Testis (tissue), 3 donors: ENCODE data around the gene ZFYVE1. TPM values are rescaled to one million over a fixed set of nuclear protein-coding genes. Genes with fewer than 3 reads are reported as not detected.

Source experiments
- DNase-seq: peaks from one replicate; pipeline ENCODE4 v3.0.0-alpha.2; 2019
- H3K27ac ChIP-seq, 2 donors: fragments of 200-600 bp; sonication (generic); one replicate each; pipeline ENCODE4 v1.5.1; 2019
- H3K27me3 ChIP-seq: fragments of 200-600 bp; sonication (generic); one replicate; pipeline ENCODE4 v1.5.1; 2019
- H3K36me3 ChIP-seq: fragments of 200-600 bp; sonication (generic); one replicate; pipeline ENCODE4 v1.5.1; 2017; ENCODE audit warnings: low read depth; ENCODE audit errors: missing control alignments
- H3K4me1 ChIP-seq: fragments of 200-600 bp; sonication (generic); one replicate; pipeline ENCODE4 v1.5.1; 2019
- H3K4me3 ChIP-seq, 2 donors: fragments of 200-600 bp; sonication (generic); one replicate each; pipeline ENCODE4 v1.5.1; 2017 to 2019
- H3K9me3 ChIP-seq: fragments of 200-600 bp; sonication (generic); one replicate; pipeline ENCODE4 v1.5.1; 2017
- POLR2A ChIP-seq: fragments of 450-650 bp; IDR thresholded peaks from one replicate; pipeline ENCODE4 v1.6.1; 2017; ENCODE audit warnings: antibody characterized with exemption, mild to moderate bottlenecking, moderate library complexity
- WGBS, 2 donors: methylation state at CpG; one replicate each; pipeline ENCODE4 v1.1.5; 2018; 5-methylcytosine and 5-hydroxymethylcytosine counted together
- intact Hi-C: fragments of 100-400 bp; cut with DNase I; formaldehyde crosslinking; loops from one replicate; pipeline ENCODE4 v1.15.1; 2023; ENCODE audit warnings: low total_unique reads
- polyA plus RNA-seq: library from polyadenylated mRNA; stranded (reverse); fragments of 350-450 nt; fragmentation: Illumina TruSeq; extraction: RNeasy Lipid Tissue Mini Kit (QIAGEN cat#74804); gene quantifications from one replicate; pipeline ENCODE4 v1.2.3, GENCODE V29; 2014; ENCODE audit warnings: low read depth, low replicate concordance; ENCODE audit not compliant: insufficient read depth
- total RNA-seq, 2 donors: library from RNA; depleted of rRNA; stranded (reverse); fragments of >200 nt; gene quantifications; one replicate each; pipeline ENCODE4 v1.2.3, GENCODE V29; 2016
- TF ChIP-seq, protein P1 (sequence below), 3 experiments: fragments of 450-650 bp in 2 of 3; fragments of 200-600 bp in 1 of 3; sonication (generic) in 1 of 3; IDR thresholded peaks; one replicate each; pipeline ENCODE4 v1.5.1; 2016 to 2019; ENCODE audit warnings: antibody characterized with exemption in 3 of 3, mild to moderate bottlenecking in 2 of 3, moderate library complexity in 1 of 3

The ZFYVE1 gene
- total and polyA plus RNA-seq, 3 donors from 2014 or later = 29.0 to 39.6 (median 30.6) TPM

DNA sequence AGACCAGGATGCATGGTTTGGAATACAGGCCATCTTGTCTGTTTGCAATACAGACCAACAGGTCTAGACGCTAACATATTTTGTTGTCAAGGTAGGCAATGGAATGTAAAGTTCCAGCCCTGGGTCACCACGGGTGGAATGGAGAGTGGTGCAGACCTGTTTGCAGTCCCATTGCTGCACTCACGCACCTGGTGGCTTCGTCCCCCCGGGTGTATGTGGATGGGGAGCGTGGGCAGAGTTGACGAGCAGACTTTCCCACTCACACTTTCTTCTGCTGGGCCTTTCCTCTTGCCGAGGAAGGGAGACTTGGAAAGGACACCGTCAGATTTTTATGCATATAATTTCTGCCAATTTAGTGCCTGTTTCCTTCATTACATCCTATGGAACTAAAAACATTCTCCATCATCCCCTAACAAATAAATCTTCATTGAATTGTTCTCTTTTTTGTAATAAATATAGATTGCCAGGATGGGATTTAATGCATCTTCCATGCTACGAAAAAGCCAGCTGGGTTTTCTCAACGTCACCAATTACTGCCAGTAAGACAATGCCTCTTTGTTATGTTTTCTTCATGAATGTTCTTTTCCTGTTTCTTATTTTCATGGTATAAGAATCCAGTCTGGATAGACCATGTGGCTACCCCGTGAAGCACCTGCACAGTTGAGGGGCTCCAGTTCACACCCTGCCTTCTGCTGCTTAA is 85.5 kb downstream of the ZFYVE1 start:
- Histone ChIP-seq H3K9me3 (no peaks in the 10 kb centered on the region), H3K27ac (no peak overlapping the region), H3K27me3 (no peaks in the 10 kb centered on the region), H3K4me1 (peaks cover 3% of the 10 kb centered on the region), H3K4me3 (no peak overlapping the region), H3K36me3 (no peaks in the 10 kb centered on the region)
- intact Hi-C loops = no loop called here
- 85 to 86% methylated on average over 12 of the region's 12 CpGs for whole genome bisulfite sequencing, 2 donors
- no peak for DNase-seq
- no peak for TF ChIP-seq POLR2A
- TF ChIP-seq, protein P1, sequence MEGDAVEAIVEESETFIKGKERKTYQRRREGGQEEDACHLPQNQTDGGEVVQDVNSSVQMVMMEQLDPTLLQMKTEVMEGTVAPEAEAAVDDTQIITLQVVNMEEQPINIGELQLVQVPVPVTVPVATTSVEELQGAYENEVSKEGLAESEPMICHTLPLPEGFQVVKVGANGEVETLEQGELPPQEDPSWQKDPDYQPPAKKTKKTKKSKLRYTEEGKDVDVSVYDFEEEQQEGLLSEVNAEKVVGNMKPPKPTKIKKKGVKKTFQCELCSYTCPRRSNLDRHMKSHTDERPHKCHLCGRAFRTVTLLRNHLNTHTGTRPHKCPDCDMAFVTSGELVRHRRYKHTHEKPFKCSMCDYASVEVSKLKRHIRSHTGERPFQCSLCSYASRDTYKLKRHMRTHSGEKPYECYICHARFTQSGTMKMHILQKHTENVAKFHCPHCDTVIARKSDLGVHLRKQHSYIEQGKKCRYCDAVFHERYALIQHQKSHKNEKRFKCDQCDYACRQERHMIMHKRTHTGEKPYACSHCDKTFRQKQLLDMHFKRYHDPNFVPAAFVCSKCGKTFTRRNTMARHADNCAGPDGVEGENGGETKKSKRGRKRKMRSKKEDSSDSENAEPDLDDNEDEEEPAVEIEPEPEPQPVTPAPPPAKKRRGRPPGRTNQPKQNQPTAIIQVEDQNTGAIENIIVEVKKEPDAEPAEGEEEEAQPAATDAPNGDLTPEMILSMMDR (IDR thresholded peaks at IDR 0.05) = no peak

DNA sequence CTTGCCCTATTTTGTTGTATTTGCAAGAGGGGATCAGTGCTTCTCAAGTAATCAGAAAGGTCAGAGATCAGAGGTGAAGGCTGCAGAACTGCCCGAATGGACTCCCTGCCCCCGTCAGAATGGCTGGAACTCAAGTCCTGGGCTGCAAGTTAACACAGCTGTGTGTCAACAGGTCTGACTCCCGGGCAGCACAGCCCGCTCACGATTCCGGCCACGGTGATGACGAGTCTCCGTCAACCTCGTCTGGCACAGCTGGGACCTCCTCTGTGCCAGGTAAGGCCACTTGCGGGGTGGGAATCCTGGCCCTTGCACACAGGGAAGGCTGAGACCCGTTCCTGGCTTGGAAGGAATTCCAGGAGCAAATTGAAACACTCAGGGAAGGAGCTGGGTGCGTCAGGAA is 87.3 kb downstream of the ZFYVE1 start:
- H3K4me3 ChIP-seq = no peak overlapping the region
- H3K4me1 ChIP-seq = peaks cover 3% of the 10 kb centered on the region
- WGBS, 2 donors = 41 to 64% methylated on average over 2 to 13 of the region's 13 CpGs
- DNase-seq = no peak
- no peaks in the 10 kb centered on the region for H3K27me3 ChIP-seq
- no peaks in the 10 kb centered on the region for H3K9me3 ChIP-seq
- H3K27ac ChIP-seq = peak overlapping the region; percentile 13 to 64
- TF ChIP-seq POLR2A = no peak
- TF ChIP-seq, protein P1 (IDR thresholded peaks at IDR 0.05) = no peak
- intact Hi-C loops = no loop called here
- H3K36me3 ChIP-seq = no peaks in the 10 kb centered on the region

DNA sequence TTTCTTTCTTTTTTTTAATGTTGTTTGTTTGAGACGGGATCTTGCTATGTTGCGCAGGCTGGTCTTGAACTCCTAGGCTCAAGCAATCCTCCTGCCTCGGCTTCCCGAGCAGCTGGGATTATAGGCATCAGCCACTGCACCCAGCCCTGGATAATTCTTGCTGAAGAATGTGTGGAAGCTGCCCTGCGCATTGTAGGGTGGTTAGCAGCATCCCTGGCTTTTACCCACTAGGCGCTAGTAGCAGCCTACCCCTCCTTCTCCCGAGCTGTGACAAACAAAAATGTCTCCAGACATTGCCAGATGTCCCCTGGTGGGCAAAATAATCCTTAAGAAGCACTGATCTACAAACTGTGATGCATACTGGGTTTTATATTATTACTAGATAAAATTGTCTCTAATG is 94.0 kb downstream of the ZFYVE1 start:
- 91 to 92% methylated on average over 7 of the region's 7 CpGs for whole genome bisulfite sequencing, 2 donors
- Histone ChIP-seq H3K4me1 (no peaks in the 10 kb centered on the region), H3K9me3 (no peaks in the 10 kb centered on the region), H3K4me3 (no peak overlapping the region), H3K27me3 (no peaks in the 10 kb centered on the region), H3K27ac (no peak overlapping the region), H3K36me3 (no peaks in the 10 kb centered on the region)
- DNase-seq = no peak
- TF ChIP-seq, protein P1 (IDR thresholded peaks at IDR 0.05) = no peak
- TF ChIP-seq POLR2A = no peak
- intact Hi-C loops = no loop called here

DNA sequence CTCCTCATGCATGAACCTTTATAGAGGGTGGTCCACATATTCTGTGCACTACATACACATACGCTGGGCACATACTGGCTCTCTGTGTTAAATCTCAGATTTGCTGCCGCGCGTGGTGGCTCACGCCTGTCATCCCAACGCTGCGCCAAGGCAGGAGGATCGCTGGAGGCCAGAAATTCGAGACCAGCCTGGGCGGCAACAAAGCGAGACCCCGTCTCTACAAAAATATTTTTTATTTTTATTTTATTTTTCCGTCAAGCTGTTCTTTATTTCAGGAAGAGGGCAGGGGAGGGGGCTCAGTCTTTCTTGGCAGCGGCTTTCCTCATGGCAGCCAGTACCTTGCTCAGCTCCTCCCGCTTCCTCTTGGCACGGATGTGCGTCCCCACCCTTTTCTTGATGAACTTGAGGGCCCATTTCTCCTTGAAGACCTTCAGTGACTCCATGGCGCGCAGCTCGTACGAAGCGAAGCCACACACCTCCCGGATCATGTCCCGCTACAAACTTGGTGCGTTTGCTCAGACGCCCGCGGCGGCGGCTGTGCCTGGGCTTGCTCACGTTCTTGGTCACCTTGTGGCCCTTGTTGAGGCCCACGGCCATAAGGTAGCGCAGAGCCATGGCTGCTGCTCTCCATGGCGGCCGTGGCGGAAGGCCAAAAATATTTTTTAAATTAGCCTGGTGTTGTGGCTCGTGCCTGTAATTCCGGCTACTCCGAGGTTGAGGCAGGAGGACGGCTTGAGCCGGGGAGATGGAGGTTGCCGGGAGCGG is 97.4 kb downstream of the ZFYVE1 start:
- Histone ChIP-seq H3K4me3 (peak overlapping the region; percentile 20 to 35), H3K9me3 (no peaks in the 10 kb centered on the region), H3K36me3 (no peaks in the 10 kb centered on the region), H3K27me3 (no peaks in the 10 kb centered on the region), H3K27ac (no peak overlapping the region), H3K4me1 (peaks cover 5% of the 10 kb centered on the region)
- TF ChIP-seq, protein P1 (IDR thresholded peaks at IDR 0.05) = no peak
- TF ChIP-seq POLR2A = no peak
- intact Hi-C loops = no loop called here
- DNase-seq = no peak
- 57 to 70% methylated on average over 43 of the region's 43 CpGs for WGBS, 2 donors
